H9 (cell line): ENCODE measurements around the gene NBPF14. TPM values are rescaled to one million over a fixed set of nuclear protein-coding genes. Genes with fewer than 3 reads are reported as not detected.
"Not testable (repeated sequence)": the region's sequence is repeated elsewhere in the genome, so short reads cannot be mapped to it uniquely, and the experiment has no call there.

Experiments used
- DNase-seq: peaks from one replicate; pipeline ENCODE4 v3.0.0-alpha.2; 2017
- H2AFZ ChIP-seq: one replicate; pipeline ENCODE4 v1.6.1; 2013; ENCODE audit warnings: mild to moderate bottlenecking, low read length, control low read depth, moderate library complexity
- H2AK5ac ChIP-seq: 2 replicates; pipeline ENCODE4 v1.6.1; 2013; ENCODE audit warnings: low read length, control low read depth, mixed read lengths; ENCODE audit not compliant: insufficient read length
- H2BK120ac ChIP-seq: one replicate; pipeline ENCODE4 v1.6.1; 2013; ENCODE audit warnings: low read depth, mild to moderate bottlenecking, low read length, control low read depth, inconsistent platforms; ENCODE audit not compliant: poor library complexity, severe bottlenecking
- H2BK12ac ChIP-seq: 2 replicates; pipeline ENCODE4 v1.6.1; 2013; ENCODE audit warnings: low read length, control low read depth, mixed read lengths, low read depth; ENCODE audit not compliant: insufficient read length
- H2BK15ac ChIP-seq: 2 replicates; pipeline ENCODE4 v1.6.1; 2013; ENCODE audit warnings: low read depth, low read length, control low read depth
- H2BK20ac ChIP-seq: one replicate; pipeline ENCODE4 v1.6.1; 2013; ENCODE audit warnings: low read depth, mild to moderate bottlenecking, low read length, control low read depth, inconsistent platforms; ENCODE audit not compliant: poor library complexity, severe bottlenecking
- H2BK5ac ChIP-seq: 2 replicates; pipeline ENCODE4 v1.6.1; 2013; ENCODE audit warnings: low read length, control low read depth, mixed read lengths; ENCODE audit not compliant: insufficient read length
- H3K14ac ChIP-seq: 2 replicates; pipeline ENCODE4 v1.6.1; 2013; ENCODE audit warnings: low read length, control low read depth; ENCODE audit not compliant: insufficient read depth
- H3K18ac ChIP-seq: 2 replicates; pipeline ENCODE4 v1.6.1; 2013; ENCODE audit warnings: low read depth, mild to moderate bottlenecking, mixed read lengths, low read length, control low read depth; ENCODE audit not compliant: insufficient read length
- H3K23ac ChIP-seq: 2 replicates; pipeline ENCODE4 v1.6.1; 2013; ENCODE audit warnings: low read length, control low read depth, mixed read lengths, low read depth; ENCODE audit not compliant: insufficient read length
- H3K23me2 ChIP-seq: 2 replicates; pipeline ENCODE4 v1.6.1; 2013; ENCODE audit warnings: low read depth, mild to moderate bottlenecking, mixed read lengths, low read length, control low read depth; ENCODE audit not compliant: insufficient read length, poor library complexity, severe bottlenecking
- H3K27ac ChIP-seq: 2 replicates; pipeline ENCODE4 v1.5.1; 2013; ENCODE audit warnings: low read length, control low read depth, mixed read lengths, low read depth; ENCODE audit not compliant: insufficient read length
- H3K27me3 ChIP-seq: 2 replicates; pipeline ENCODE4 v1.6.1; 2013; ENCODE audit warnings: low read length, control low read depth, inconsistent platforms; ENCODE audit not compliant: insufficient read depth
- H3K4ac ChIP-seq: 2 replicates; pipeline ENCODE4 v1.6.1; 2013; ENCODE audit warnings: low read depth, mild to moderate bottlenecking, control low read depth, inconsistent platforms, low read length, moderate library complexity
- H3K4me1 ChIP-seq: 2 replicates; pipeline ENCODE4 v1.6.1; 2013; ENCODE audit warnings: low read length, control low read depth, inconsistent platforms; ENCODE audit not compliant: insufficient read depth
- H3K4me2 ChIP-seq: 2 replicates; pipeline ENCODE4 v1.6.1; 2013; ENCODE audit warnings: low read length, control low read depth, mixed read lengths; ENCODE audit not compliant: insufficient read length, insufficient read depth
- H3K56ac ChIP-seq: 2 replicates; pipeline ENCODE4 v1.6.1; 2013; ENCODE audit warnings: low read depth, mild to moderate bottlenecking, mixed read lengths, low read length, control low read depth; ENCODE audit not compliant: insufficient read length
- H3K79me1 ChIP-seq: 2 replicates; pipeline ENCODE4 v1.6.1; 2013; ENCODE audit warnings: low read depth, mild to moderate bottlenecking, moderate library complexity, low read length, control low read depth, inconsistent platforms; ENCODE audit not compliant: insufficient read depth, poor library complexity, severe bottlenecking
- H3K79me2 ChIP-seq: 2 replicates; pipeline ENCODE4 v1.6.1; 2013; ENCODE audit warnings: low read length, control low read depth, inconsistent platforms; ENCODE audit not compliant: insufficient read depth
- H3K9ac ChIP-seq: 2 replicates; pipeline ENCODE4 v1.6.1; 2013; ENCODE audit warnings: low read length, control low read depth, mixed read lengths; ENCODE audit not compliant: insufficient read length; ENCODE audit errors: extremely low read depth
- H3K9me3 ChIP-seq: one replicate; pipeline ENCODE4 v1.6.1; 2013; ENCODE audit warnings: low read depth, low read length, inconsistent platforms; ENCODE audit not compliant: control insufficient read depth
- H3T11ph ChIP-seq: one replicate; pipeline ENCODE4 v1.6.1; 2013; ENCODE audit warnings: mild to moderate bottlenecking, low read length, control low read depth, inconsistent platforms
- H4K20me1 ChIP-seq: one replicate; pipeline ENCODE4 v1.6.1; 2013; ENCODE audit not compliant: control insufficient read depth, insufficient read length, insufficient read depth
- H4K5ac ChIP-seq: 2 replicates; pipeline ENCODE4 v1.6.1; 2013; ENCODE audit warnings: low read depth, mild to moderate bottlenecking, mixed read lengths, low read length, control low read depth; ENCODE audit not compliant: insufficient read length
- H4K8ac ChIP-seq: replicated peaks from 2 replicates; pipeline ENCODE4 v1.6.1; 2013; ENCODE audit warnings: low read length, control low read depth, mixed read lengths, low read depth; ENCODE audit not compliant: insufficient read length
- H4K91ac ChIP-seq: 2 replicates; pipeline ENCODE4 v1.6.1; 2013; ENCODE audit warnings: low read depth, mild to moderate bottlenecking, moderate library complexity, mixed read lengths, low read length, control low read depth; ENCODE audit not compliant: insufficient read length
- H3K27ac Mint-ChIP-seq, 3 experiments: 2 replicates in 2 of 3; 3 replicates in 1 of 3; pipeline ENCODE4 v1.8.0; 2020 to 2021; ENCODE audit warnings: mixed read lengths in 3 of 3, mild to moderate bottlenecking in 1 of 3, moderate library complexity in 1 of 3
- H3K27me3 Mint-ChIP-seq: 2 replicates; pipeline ENCODE4 v1.8.0; 2021; ENCODE audit warnings: low read depth, mild to moderate bottlenecking, moderate library complexity, mixed read lengths
- H3K36me3 Mint-ChIP-seq, 3 experiments: 2 replicates in 2 of 3; 3 replicates in 1 of 3; pipeline ENCODE4 v1.8.0; 2020 to 2021; ENCODE audit warnings: low read depth in 3 of 3, mixed read lengths in 3 of 3; ENCODE audit not compliant: insufficient read depth in 1 of 3
- H3K4me1 Mint-ChIP-seq, 2 experiments: 2 replicates each; pipeline ENCODE4 v1.8.0; 2020; ENCODE audit warnings: mixed read lengths in 2 of 2
- H3K4me3 Mint-ChIP-seq, 2 experiments: 2 replicates in 1 of 2; 3 replicates in 1 of 2; pipeline ENCODE4 v1.8.0; 2020 to 2021; ENCODE audit warnings: mild to moderate bottlenecking in 2 of 2, mixed read lengths in 2 of 2, moderate library complexity in 1 of 2
- H3K9me3 Mint-ChIP-seq, 2 experiments: 2 replicates in 1 of 2; 3 replicates in 1 of 2; pipeline ENCODE4 v1.8.0; 2020; ENCODE audit warnings: mild to moderate bottlenecking in 2 of 2, mixed read lengths in 2 of 2, moderate library complexity in 1 of 2
- WGBS: extraction: QIAGEN DNeasy Blood & Tissue Kit; methylation state at CpG from one replicate; pipeline ENCODE4 v1.1.7; 2013; ENCODE audit warnings: missing lambda C conversion rate, low lambda C conversion rate, mixed read lengths; ENCODE audit not compliant: insufficient read length; ENCODE audit errors: extremely low coverage; 5-methylcytosine and 5-hydroxymethylcytosine counted together
- total RNA-seq: library from RNA; stranded (reverse); gene quantifications from 2 replicates; pipeline ENCODE4 v1.2.1, GENCODE V29; 2021

NBPF14 gene
- total RNA-seq, 1 experiment from 2014 or later, result 3.5 TPM

GRCh38 chr1:148618216-148618615 lies 22.4 kb upstream of the NBPF14 start:
- not testable (repeated sequence) for H3K4me2 ChIP-seq, H2AFZ ChIP-seq, H3K9me3 ChIP-seq, H4K91ac ChIP-seq, H4K8ac ChIP-seq, H3K4ac ChIP-seq, H4K20me1 ChIP-seq, H2BK5ac ChIP-seq, H4K5ac ChIP-seq, H3K79me1 ChIP-seq, H3K27ac ChIP-seq, H3K79me2 ChIP-seq, H2AK5ac ChIP-seq, H3K23ac ChIP-seq, H3K14ac ChIP-seq, H3T11ph ChIP-seq, H2BK12ac ChIP-seq, H3K27me3 ChIP-seq, H3K4me1 Mint-ChIP-seq, H3K56ac ChIP-seq, H3K9ac ChIP-seq, H2BK15ac ChIP-seq, H3K9me3 Mint-ChIP-seq, H3K18ac ChIP-seq, H2BK20ac ChIP-seq, H3K23me2 ChIP-seq, DNase-seq, H3K4me1 ChIP-seq, H3K36me3 Mint-ChIP-seq, H3K4me3 Mint-ChIP-seq, H2BK120ac ChIP-seq, H3K27ac Mint-ChIP-seq, H3K27me3 Mint-ChIP-seq
- no CpG with 5 or more reads among the region's 1 CpG for WGBS

GRCh38 chr1:148605266-148605665 lies 9.5 kb upstream of the NBPF14 start:
- not testable (repeated sequence) for H3K4me1 ChIP-seq, H3K27ac ChIP-seq, H3K23me2 ChIP-seq, H3K4ac ChIP-seq, H3K9me3 ChIP-seq, H4K20me1 ChIP-seq, H3K79me2 ChIP-seq, H3K79me1 ChIP-seq, H4K91ac ChIP-seq, H3K4me3 Mint-ChIP-seq, H3K9me3 Mint-ChIP-seq, H3K36me3 Mint-ChIP-seq, H3K9ac ChIP-seq, H3K27me3 ChIP-seq, H2BK15ac ChIP-seq, H3K23ac ChIP-seq, H2BK12ac ChIP-seq, H2BK120ac ChIP-seq, H2AFZ ChIP-seq, DNase-seq, H3K4me2 ChIP-seq, H2BK5ac ChIP-seq, H3K18ac ChIP-seq, H2BK20ac ChIP-seq, H3K56ac ChIP-seq, H3K27ac Mint-ChIP-seq, H3K14ac ChIP-seq, H3K27me3 Mint-ChIP-seq, H3T11ph ChIP-seq, H3K4me1 Mint-ChIP-seq, H2AK5ac ChIP-seq, H4K5ac ChIP-seq, H4K8ac ChIP-seq
- WGBS, result no CpG with 5 or more reads among the region's 2 CpGs
